ENCODE data around the gene ERICH4. TPM values are rescaled to one million over a fixed set of nuclear protein-coding genes. Genes with fewer than 3 reads are reported as not detected.

ERICH4 gene
- total and polyA plus RNA-seq, 2 of the 8 experiments (the other 6 are each of a cell fraction or from before 2014, with no cell fraction given): not detected

DNA sequence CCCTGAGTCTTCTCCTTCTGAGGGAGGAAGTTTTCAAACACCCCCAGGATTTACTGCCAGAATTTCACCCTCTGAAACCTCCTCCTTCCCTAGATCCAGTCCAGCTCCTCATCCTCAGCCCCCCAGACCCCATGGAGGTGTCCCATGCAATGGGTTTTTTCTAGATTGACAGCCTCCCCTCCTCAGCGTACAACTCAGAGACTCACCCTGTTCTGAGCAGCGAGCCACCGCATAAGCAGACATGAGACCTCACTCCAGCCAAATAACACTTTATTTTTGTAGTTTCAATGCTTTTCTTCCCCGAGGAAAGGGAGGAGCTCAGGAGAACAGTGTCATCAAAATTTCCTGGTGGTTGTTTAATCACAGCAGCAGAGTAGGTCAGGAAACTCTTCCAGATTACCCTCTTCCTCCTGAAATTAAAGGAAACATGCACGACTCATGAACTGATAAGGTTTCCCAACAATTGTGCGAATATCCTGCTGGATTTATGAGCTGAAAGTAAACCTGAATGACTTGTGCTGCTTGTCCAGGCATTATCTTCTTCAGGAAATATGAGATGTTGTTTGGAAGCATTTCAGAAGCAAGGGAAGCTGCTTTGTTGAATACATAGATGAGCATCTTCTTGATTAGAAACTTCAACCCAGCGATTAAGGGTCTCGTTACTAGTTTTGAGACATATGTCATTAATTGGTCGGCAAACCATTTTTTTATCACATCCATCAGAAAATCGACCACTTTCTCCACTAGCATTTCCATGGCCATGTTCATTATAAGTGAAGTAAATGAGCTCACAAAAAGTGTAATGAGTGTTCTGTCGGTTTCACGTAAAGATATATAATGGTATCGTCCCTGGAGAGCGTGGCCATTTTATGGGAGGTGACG, 36.2 kb downstream of the ERICH4 start (continued):
- TF ChIP-seq RNF2 (IDR thresholded peaks at IDR 0.05; ENCODE audit: borderline replicate concordance, low read depth, low read length, missing control alignments, poor library complexity, severe bottlenecking) (no peak), POLR2A (IDR thresholded peaks at IDR 0.05; ENCODE audit: control extremely low read depth in 1 of 2, low read depth in 2 of 2, low read length in 2 of 2) (no peak), KDM4A (IDR thresholded peaks at IDR 0.05; ENCODE audit: low read depth, low read length, severe bottlenecking) (no peak), SAP30 (IDR thresholded peaks at IDR 0.05; ENCODE audit: insufficient read depth, insufficient replicate concordance, low read length) (no peak), NRF1 (IDR thresholded peaks at IDR 0.05; ENCODE audit: low read depth, low read length) (no peak), RFX5 (IDR thresholded peaks at IDR 0.05; ENCODE audit: borderline replicate concordance, low read depth, low read length) (no peak), CHD2 (IDR thresholded peaks at IDR 0.05; ENCODE audit: low read length) (no peak), KDM5A (IDR thresholded peaks at IDR 0.05; ENCODE audit: low read length) (no peak), EZH2 (IDR thresholded peaks at IDR 0.05; ENCODE audit: low read depth, low read length, severe bottlenecking) (no peak), SP1 (IDR thresholded peaks at IDR 0.05; ENCODE audit: low read depth, low read length) (no peak)
